EH (cell line): ENCODE data around the gene TMEM176A.

Source experiments
- DNase-seq: peaks from one replicate; pipeline ENCODE4 v3.0.0-alpha.2; 2015; ENCODE audit warnings: low read depth

Gene TMEM176A

DNA sequence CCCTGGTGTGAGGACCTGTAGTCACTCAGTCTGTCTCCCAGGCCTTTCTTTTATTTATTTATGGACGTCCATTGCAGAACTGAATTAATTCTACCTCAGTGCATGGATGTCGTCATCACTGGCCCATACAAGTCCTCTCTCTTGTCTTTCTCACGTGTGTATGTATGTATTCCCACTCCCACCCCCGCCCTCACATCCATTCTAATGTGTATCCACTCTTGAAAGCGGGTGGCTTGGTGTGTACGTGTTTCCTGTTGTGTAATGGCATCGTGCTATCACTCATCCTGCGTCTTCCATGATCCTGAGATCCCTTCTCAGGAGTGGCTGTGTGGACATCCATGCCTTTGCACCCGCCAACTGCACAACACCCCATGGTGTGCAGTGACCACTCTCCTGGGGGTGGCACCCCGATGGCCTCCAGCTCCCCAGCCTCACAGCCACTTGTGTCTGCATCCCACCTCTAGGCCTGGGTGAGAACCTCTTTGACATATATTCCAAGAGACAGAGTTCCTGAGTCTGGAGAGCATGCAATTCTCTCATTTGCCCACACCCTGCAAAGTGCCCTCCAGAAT, 48.7 kb downstream of the TMEM176A start:
- DNase-seq = no peak

DNA sequence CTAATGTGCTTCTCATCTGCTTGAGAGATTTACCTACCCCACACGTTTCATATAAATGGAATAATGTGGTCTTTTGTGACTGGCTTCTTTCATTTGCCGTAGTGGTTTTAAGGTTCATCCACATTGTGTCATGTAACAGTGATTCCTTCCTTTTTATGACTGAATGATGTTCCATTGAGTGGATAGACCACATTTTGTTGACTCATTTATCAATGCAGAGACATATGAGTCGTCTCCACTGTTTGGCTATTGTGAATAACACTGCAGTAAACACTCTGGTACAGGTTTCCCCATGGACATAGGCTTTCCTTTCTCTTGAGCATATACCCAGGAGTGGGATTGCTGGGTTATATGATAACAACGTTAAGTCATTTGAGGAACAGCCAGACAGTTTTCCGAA, 49.7 kb downstream of the TMEM176A start:
- no peak for DNase-seq

GRCh38 chr7:150851492-150852370, 51.2 kb downstream of the TMEM176A start:
- DNase-seq = no peak

- no peak for DNase-seq
Observed at GRCh38 chr7:150852371-150852905, 51.9 kb downstream of the TMEM176A start, which contains the start of gene AOC1. Gene AOC1, plus strand, starts transcription at chr7:150852517. Its CDS starts 3,954 bp downstream, at chr7:150856471.

DNA sequence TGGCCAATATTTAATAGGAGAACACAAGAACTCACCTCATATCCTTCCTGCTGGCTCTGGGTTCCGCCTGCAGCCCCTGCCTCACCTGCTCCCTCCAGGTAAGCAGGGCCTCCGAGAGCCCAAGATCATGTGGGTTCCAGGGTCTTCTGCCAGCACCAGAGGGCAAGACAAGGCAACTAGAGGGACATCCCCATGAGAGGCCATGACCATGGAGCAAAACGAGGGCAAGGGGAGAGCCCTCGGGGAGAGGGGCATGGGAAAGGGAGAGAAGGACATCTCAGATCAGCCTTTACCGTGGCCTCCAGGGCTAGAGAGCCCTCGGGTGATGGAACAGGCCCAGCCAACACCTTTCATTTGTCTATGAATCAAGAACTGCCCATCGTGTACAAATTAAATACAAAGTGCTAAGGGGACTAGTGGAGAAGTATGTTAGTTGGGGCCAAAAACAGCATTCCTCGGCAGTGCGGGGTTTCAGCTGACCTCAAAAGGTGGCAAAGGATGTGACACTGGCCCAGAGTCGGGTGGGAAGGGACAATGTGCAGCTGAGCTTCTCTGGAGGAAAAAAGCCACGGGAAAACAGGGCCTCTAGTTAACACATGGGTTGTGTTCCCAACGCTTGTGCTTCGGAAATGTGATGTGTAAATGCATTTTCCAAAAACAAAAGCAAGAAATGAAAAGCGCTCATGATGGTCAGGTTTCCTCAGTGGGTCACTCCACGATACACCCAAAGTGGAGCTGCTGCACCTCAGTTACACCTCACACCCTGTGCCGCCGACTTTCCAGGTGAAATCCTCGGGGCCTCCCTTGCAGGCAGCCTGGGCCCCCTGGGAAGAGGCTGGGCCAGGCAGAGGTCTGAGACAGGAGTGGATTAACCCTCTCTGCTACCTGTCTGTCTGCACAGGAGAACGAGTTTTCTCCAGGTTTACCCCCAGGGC, 53.8 kb downstream of the TMEM176A start:
- DNase-seq = no peak
